ENCODE data around the gene ARFIP2. TPM values are rescaled to one million over a fixed set of nuclear protein-coding genes. Genes with fewer than 3 reads are reported as not detected.

Gene ARFIP2
- polyA plus RNA-seq, 1 experiment = 103 TPM

DNA sequence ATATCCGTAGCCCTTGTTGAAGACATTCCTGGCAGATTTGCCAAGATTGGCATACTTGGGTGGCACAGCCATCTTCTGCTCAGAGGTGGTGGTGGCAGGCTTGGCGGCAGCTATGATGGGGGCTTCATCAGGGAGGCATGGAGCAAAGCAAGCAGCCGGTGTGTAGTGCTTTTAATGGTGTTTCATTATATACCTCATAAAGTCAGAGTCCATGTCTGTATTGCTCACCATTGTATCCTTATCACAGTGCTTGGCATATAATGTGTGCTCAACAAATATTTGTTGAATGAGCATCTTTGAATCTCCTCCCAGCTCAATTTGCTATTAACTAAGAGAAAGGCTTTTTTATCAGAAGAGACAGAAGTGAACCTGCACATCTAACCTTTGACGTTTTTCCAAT is 8.2 kb upstream of the ARFIP2 start:
- peaks cover 8% of the 10 kb centered on the region for H3K36me3 ChIP-seq (ENCODE audit: control insufficient read depth, insufficient read depth, low read length)
- ChIA-PET POLR2A (no interaction called here), CTCF (interaction anchor here (1.2 to 2.0 kb wide), 2 partner anchors 16 to 110 kb away, joined by 3 to 7 read pairs; no protein-coding TSS in a partner anchor)
- no peak for DNase-seq (ENCODE audit: low read depth)
- TF ChIP-seq, protein P1, sequence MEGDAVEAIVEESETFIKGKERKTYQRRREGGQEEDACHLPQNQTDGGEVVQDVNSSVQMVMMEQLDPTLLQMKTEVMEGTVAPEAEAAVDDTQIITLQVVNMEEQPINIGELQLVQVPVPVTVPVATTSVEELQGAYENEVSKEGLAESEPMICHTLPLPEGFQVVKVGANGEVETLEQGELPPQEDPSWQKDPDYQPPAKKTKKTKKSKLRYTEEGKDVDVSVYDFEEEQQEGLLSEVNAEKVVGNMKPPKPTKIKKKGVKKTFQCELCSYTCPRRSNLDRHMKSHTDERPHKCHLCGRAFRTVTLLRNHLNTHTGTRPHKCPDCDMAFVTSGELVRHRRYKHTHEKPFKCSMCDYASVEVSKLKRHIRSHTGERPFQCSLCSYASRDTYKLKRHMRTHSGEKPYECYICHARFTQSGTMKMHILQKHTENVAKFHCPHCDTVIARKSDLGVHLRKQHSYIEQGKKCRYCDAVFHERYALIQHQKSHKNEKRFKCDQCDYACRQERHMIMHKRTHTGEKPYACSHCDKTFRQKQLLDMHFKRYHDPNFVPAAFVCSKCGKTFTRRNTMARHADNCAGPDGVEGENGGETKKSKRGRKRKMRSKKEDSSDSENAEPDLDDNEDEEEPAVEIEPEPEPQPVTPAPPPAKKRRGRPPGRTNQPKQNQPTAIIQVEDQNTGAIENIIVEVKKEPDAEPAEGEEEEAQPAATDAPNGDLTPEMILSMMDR (IDR thresholded peaks at IDR 0.05; ENCODE audit: insufficient read depth, low read depth, low read length) = no peak
- no peak overlapping the region for H3K4me3 ChIP-seq (ENCODE audit: low read depth, low read length)
- H3K27me3 ChIP-seq (ENCODE audit: control insufficient read depth, insufficient read depth, low read length) = no peaks in the 10 kb centered on the region

DNA sequence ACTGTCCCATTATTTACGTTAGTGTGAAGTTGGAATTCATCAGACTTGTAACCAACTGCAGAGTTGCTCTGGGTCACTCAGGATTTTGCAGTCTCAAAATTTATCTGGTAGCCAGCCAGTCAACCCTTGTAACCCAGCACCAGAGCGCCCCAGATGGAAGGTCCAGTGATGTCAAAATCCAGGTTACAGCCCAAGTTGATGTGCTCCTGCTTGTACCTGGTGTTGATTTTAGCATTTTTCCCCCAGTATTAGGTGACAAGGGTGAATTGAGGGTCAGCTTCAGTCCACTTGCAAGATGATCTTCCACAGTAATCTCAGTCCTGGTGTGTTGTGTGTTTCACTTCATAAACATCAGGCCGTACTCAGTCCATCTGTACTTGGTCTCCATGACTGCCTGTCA is 7.7 kb upstream of the ARFIP2 start:
- POLR2A ChIA-PET = no interaction called here
- TF ChIP-seq, protein P1 (IDR thresholded peaks at IDR 0.05; ENCODE audit: insufficient read depth, low read depth, low read length) = no peak
- DNase-seq (ENCODE audit: low read depth) = no peak
- no peaks in the 10 kb centered on the region for H3K27me3 ChIP-seq (ENCODE audit: control insufficient read depth, insufficient read depth, low read length)
- peaks cover 8% of the 10 kb centered on the region for H3K36me3 ChIP-seq (ENCODE audit: control insufficient read depth, insufficient read depth, low read length)
- H3K4me3 ChIP-seq (ENCODE audit: low read depth, low read length) = no peak overlapping the region
- CTCF ChIA-PET = interaction anchor here (1.2 to 1.4 kb wide), 2 partner anchors 50 to 109 kb away, joined by 3 read pairs; no protein-coding TSS in a partner anchor

DNA sequence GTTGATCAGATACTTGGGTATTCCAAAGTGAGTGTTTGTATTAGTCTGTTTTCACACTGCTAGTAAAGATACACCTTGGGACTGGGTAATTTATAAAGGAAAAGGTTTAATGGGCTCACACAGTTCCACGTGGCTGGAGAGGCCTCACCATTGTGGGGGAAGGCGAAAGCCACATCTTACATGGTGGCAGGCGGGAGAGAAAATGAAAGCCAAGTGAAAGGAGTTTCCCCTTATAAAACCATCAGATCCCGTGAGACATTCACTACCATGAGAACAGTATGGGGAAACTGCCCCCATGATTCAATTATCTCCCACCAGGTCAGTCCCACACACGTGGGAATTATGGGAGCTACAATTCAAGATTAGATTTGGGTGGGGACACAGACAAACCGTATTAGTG is 7.2 kb upstream of the ARFIP2 start:
- POLR2A ChIA-PET = no interaction called here
- TF ChIP-seq, protein P1 (IDR thresholded peaks at IDR 0.05; ENCODE audit: insufficient read depth, low read depth, low read length) = no peak
- Histone ChIP-seq H3K27me3 (ENCODE audit: control insufficient read depth, insufficient read depth, low read length) (no peaks in the 10 kb centered on the region), H3K36me3 (ENCODE audit: control insufficient read depth, insufficient read depth, low read length) (peaks cover 9% of the 10 kb centered on the region), H3K4me3 (ENCODE audit: low read depth, low read length) (no peak overlapping the region)
- CTCF ChIA-PET = interaction anchor here (1.0 to 1.4 kb wide), 5 partner anchors 17 to 269 kb away, joined by 3 to 5 read pairs (median 3); no protein-coding TSS in a partner anchor
- DNase-seq (ENCODE audit: low read depth) = no peak

DNA sequence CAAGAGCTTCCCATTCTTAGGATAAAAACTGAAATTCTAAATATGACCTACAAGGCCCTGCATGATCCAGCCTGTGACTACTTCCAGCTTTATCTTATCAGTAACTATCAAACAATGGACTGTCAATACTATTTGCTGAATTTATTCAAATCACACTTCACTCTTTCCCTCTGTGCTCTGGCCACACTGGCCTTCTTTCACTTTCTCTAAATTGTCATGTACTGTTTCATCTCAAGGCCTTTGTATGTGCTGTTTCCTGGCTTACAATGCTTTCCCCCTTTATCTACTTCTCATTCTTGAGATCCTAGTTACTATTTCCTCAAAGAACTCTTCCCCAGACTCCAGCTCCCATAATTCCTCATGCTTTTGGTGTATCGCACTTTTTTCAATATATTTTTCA is 5.8 kb upstream of the ARFIP2 start:
- H3K4me3 ChIP-seq (ENCODE audit: low read depth, low read length) = no peak overlapping the region
- DNase-seq (ENCODE audit: low read depth) = no peak
- peaks cover 10% of the 10 kb centered on the region for H3K36me3 ChIP-seq (ENCODE audit: control insufficient read depth, insufficient read depth, low read length)
- POLR2A ChIA-PET = no interaction called here
- no peaks in the 10 kb centered on the region for H3K27me3 ChIP-seq (ENCODE audit: control insufficient read depth, insufficient read depth, low read length)
- CTCF ChIA-PET = interaction anchor here (0.5 to 1.3 kb wide), 2 partner anchors 43 to 216 kb away, joined by 3 to 5 read pairs; no protein-coding TSS in a partner anchor
- TF ChIP-seq, protein P1 (IDR thresholded peaks at IDR 0.05; ENCODE audit: insufficient read depth, low read depth, low read length) = no peak

DNA sequence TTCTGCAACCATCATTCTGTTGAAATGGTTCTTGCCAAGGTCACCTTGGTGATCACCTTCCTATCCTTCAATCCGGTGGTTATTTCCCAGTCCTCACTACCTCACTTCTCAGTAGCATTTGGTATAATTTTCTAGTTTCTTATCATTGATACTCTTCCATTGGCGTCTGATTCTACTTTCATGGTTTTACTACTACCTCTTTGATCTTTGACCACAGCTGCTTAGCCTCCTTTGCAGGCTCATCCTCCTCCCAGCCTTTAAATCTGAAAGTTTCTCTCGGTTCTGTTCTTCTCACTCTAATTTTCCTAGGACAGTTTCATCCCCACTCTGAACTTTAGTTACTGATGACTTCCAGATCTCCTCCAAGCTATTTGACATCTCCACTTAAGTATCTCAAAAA is 5.1 kb upstream of the ARFIP2 start:
- POLR2A ChIA-PET = no interaction called here
- DNase-seq (ENCODE audit: low read depth) = no peak
- TF ChIP-seq, protein P1 (IDR thresholded peaks at IDR 0.05; ENCODE audit: insufficient read depth, low read depth, low read length) = no peak
- Histone ChIP-seq H3K36me3 (ENCODE audit: control insufficient read depth, insufficient read depth, low read length) (peaks cover 10% of the 10 kb centered on the region), H3K27me3 (ENCODE audit: control insufficient read depth, insufficient read depth, low read length) (no peaks in the 10 kb centered on the region), H3K4me3 (ENCODE audit: low read depth, low read length) (no peak overlapping the region)
- CTCF ChIA-PET = no interaction called here

Data from BJ (cell line).